H9 (cell line): ENCODE data around the gene RNASE3. TPM values are rescaled to one million over a fixed set of nuclear protein-coding genes. Genes with fewer than 3 reads are reported as not detected.

ENCODE experiments used
- DNase-seq: peaks from one replicate; pipeline ENCODE4 v3.0.0-alpha.2; 2017
- H2AFZ ChIP-seq: one replicate; pipeline ENCODE4 v1.6.1; 2013; ENCODE audit warnings: mild to moderate bottlenecking, low read length, control low read depth, moderate library complexity
- H2AK5ac ChIP-seq: 2 replicates; pipeline ENCODE4 v1.6.1; 2013; ENCODE audit warnings: low read length, control low read depth, mixed read lengths; ENCODE audit not compliant: insufficient read length
- H2BK120ac ChIP-seq: one replicate; pipeline ENCODE4 v1.6.1; 2013; ENCODE audit warnings: low read depth, mild to moderate bottlenecking, low read length, control low read depth, inconsistent platforms; ENCODE audit not compliant: poor library complexity, severe bottlenecking
- H2BK12ac ChIP-seq: 2 replicates; pipeline ENCODE4 v1.6.1; 2013; ENCODE audit warnings: low read length, control low read depth, mixed read lengths, low read depth; ENCODE audit not compliant: insufficient read length
- H2BK15ac ChIP-seq: 2 replicates; pipeline ENCODE4 v1.6.1; 2013; ENCODE audit warnings: low read depth, low read length, control low read depth
- H2BK20ac ChIP-seq: one replicate; pipeline ENCODE4 v1.6.1; 2013; ENCODE audit warnings: low read depth, mild to moderate bottlenecking, low read length, control low read depth, inconsistent platforms; ENCODE audit not compliant: poor library complexity, severe bottlenecking
- H2BK5ac ChIP-seq: 2 replicates; pipeline ENCODE4 v1.6.1; 2013; ENCODE audit warnings: low read length, control low read depth, mixed read lengths; ENCODE audit not compliant: insufficient read length
- H3K14ac ChIP-seq: 2 replicates; pipeline ENCODE4 v1.6.1; 2013; ENCODE audit warnings: low read length, control low read depth; ENCODE audit not compliant: insufficient read depth
- H3K18ac ChIP-seq: 2 replicates; pipeline ENCODE4 v1.6.1; 2013; ENCODE audit warnings: low read depth, mild to moderate bottlenecking, mixed read lengths, low read length, control low read depth; ENCODE audit not compliant: insufficient read length
- H3K23ac ChIP-seq: 2 replicates; pipeline ENCODE4 v1.6.1; 2013; ENCODE audit warnings: low read length, control low read depth, mixed read lengths, low read depth; ENCODE audit not compliant: insufficient read length
- H3K23me2 ChIP-seq: 2 replicates; pipeline ENCODE4 v1.6.1; 2013; ENCODE audit warnings: low read depth, mild to moderate bottlenecking, mixed read lengths, low read length, control low read depth; ENCODE audit not compliant: insufficient read length, poor library complexity, severe bottlenecking
- H3K27ac ChIP-seq: 2 replicates; pipeline ENCODE4 v1.5.1; 2013; ENCODE audit warnings: low read length, control low read depth, mixed read lengths, low read depth; ENCODE audit not compliant: insufficient read length
- H3K27me3 ChIP-seq: 2 replicates; pipeline ENCODE4 v1.6.1; 2013; ENCODE audit warnings: low read length, control low read depth, inconsistent platforms; ENCODE audit not compliant: insufficient read depth
- H3K4ac ChIP-seq: 2 replicates; pipeline ENCODE4 v1.6.1; 2013; ENCODE audit warnings: low read depth, mild to moderate bottlenecking, control low read depth, inconsistent platforms, low read length, moderate library complexity
- H3K4me1 ChIP-seq: 2 replicates; pipeline ENCODE4 v1.6.1; 2013; ENCODE audit warnings: low read length, control low read depth, inconsistent platforms; ENCODE audit not compliant: insufficient read depth
- H3K4me2 ChIP-seq: 2 replicates; pipeline ENCODE4 v1.6.1; 2013; ENCODE audit warnings: low read length, control low read depth, mixed read lengths; ENCODE audit not compliant: insufficient read length, insufficient read depth
- H3K56ac ChIP-seq: 2 replicates; pipeline ENCODE4 v1.6.1; 2013; ENCODE audit warnings: low read depth, mild to moderate bottlenecking, mixed read lengths, low read length, control low read depth; ENCODE audit not compliant: insufficient read length
- H3K79me1 ChIP-seq: 2 replicates; pipeline ENCODE4 v1.6.1; 2013; ENCODE audit warnings: low read depth, mild to moderate bottlenecking, moderate library complexity, low read length, control low read depth, inconsistent platforms; ENCODE audit not compliant: insufficient read depth, poor library complexity, severe bottlenecking
- H3K79me2 ChIP-seq: 2 replicates; pipeline ENCODE4 v1.6.1; 2013; ENCODE audit warnings: low read length, control low read depth, inconsistent platforms; ENCODE audit not compliant: insufficient read depth
- H3K9ac ChIP-seq: 2 replicates; pipeline ENCODE4 v1.6.1; 2013; ENCODE audit warnings: low read length, control low read depth, mixed read lengths; ENCODE audit not compliant: insufficient read length; ENCODE audit errors: extremely low read depth
- H3K9me3 ChIP-seq: one replicate; pipeline ENCODE4 v1.6.1; 2013; ENCODE audit warnings: low read depth, low read length, inconsistent platforms; ENCODE audit not compliant: control insufficient read depth
- H3T11ph ChIP-seq: one replicate; pipeline ENCODE4 v1.6.1; 2013; ENCODE audit warnings: mild to moderate bottlenecking, low read length, control low read depth, inconsistent platforms
- H4K20me1 ChIP-seq: one replicate; pipeline ENCODE4 v1.6.1; 2013; ENCODE audit not compliant: control insufficient read depth, insufficient read length, insufficient read depth
- H4K5ac ChIP-seq: 2 replicates; pipeline ENCODE4 v1.6.1; 2013; ENCODE audit warnings: low read depth, mild to moderate bottlenecking, mixed read lengths, low read length, control low read depth; ENCODE audit not compliant: insufficient read length
- H4K8ac ChIP-seq: replicated peaks from 2 replicates; pipeline ENCODE4 v1.6.1; 2013; ENCODE audit warnings: low read length, control low read depth, mixed read lengths, low read depth; ENCODE audit not compliant: insufficient read length
- H4K91ac ChIP-seq: 2 replicates; pipeline ENCODE4 v1.6.1; 2013; ENCODE audit warnings: low read depth, mild to moderate bottlenecking, moderate library complexity, mixed read lengths, low read length, control low read depth; ENCODE audit not compliant: insufficient read length
- H3K27ac Mint-ChIP-seq, 3 experiments: 2 replicates in 2 of 3; 3 replicates in 1 of 3; pipeline ENCODE4 v1.8.0; 2020 to 2021; ENCODE audit warnings: mixed read lengths in 3 of 3, mild to moderate bottlenecking in 1 of 3, moderate library complexity in 1 of 3
- H3K27me3 Mint-ChIP-seq: 2 replicates; pipeline ENCODE4 v1.8.0; 2021; ENCODE audit warnings: low read depth, mild to moderate bottlenecking, moderate library complexity, mixed read lengths
- H3K36me3 Mint-ChIP-seq, 3 experiments: 2 replicates in 2 of 3; 3 replicates in 1 of 3; pipeline ENCODE4 v1.8.0; 2020 to 2021; ENCODE audit warnings: low read depth in 3 of 3, mixed read lengths in 3 of 3; ENCODE audit not compliant: insufficient read depth in 1 of 3
- H3K4me1 Mint-ChIP-seq, 2 experiments: 2 replicates each; pipeline ENCODE4 v1.8.0; 2020; ENCODE audit warnings: mixed read lengths in 2 of 2
- H3K4me3 Mint-ChIP-seq, 2 experiments: 2 replicates in 1 of 2; 3 replicates in 1 of 2; pipeline ENCODE4 v1.8.0; 2020 to 2021; ENCODE audit warnings: mild to moderate bottlenecking in 2 of 2, mixed read lengths in 2 of 2, moderate library complexity in 1 of 2
- H3K9me3 Mint-ChIP-seq, 2 experiments: 2 replicates in 1 of 2; 3 replicates in 1 of 2; pipeline ENCODE4 v1.8.0; 2020; ENCODE audit warnings: mild to moderate bottlenecking in 2 of 2, mixed read lengths in 2 of 2, moderate library complexity in 1 of 2
- CTCF ChIP-seq: fragments of 200-600 bp; sonication (generic); conservative IDR thresholded peaks from 3 replicates; pipeline ENCODE4 v1.8.0; 2021; ENCODE audit warnings: antibody characterized with exemption, mild to moderate bottlenecking
- whole genome bisulfite sequencing: extraction: QIAGEN DNeasy Blood & Tissue Kit; methylation state at CpG from one replicate; pipeline ENCODE4 v1.1.7; 2013; ENCODE audit warnings: missing lambda C conversion rate, low lambda C conversion rate, mixed read lengths; ENCODE audit not compliant: insufficient read length; ENCODE audit errors: extremely low coverage; 5-methylcytosine and 5-hydroxymethylcytosine counted together
- total RNA-seq: library from RNA; stranded (reverse); gene quantifications from 2 replicates; pipeline ENCODE4 v1.2.1, GENCODE V29; 2021

The RNASE3 gene
- total RNA-seq, 1 experiment from 2014 or later: not detected

GRCh38 chr14:20866963-20867362 is 24.2 kb upstream of the RNASE3 start:
- H3K18ac ChIP-seq: no peak overlapping the region
- H3T11ph ChIP-seq: no peak overlapping the region
- H2BK5ac ChIP-seq: no peak overlapping the region
- Mint-ChIP-seq H3K4me3 (no peak overlapping the region), H3K9me3 (no peaks in the 10 kb centered on the region; a peak in 1 of 5 replicates), H3K36me3 (no peaks in the 10 kb centered on the region), H3K4me1 (no peaks in the 10 kb centered on the region), H3K27me3 (peaks cover 21% of the 10 kb centered on the region), H3K27ac (no peak overlapping the region)
- H2BK20ac ChIP-seq: no peak overlapping the region
- no peak overlapping the region for H4K91ac ChIP-seq
- no peak overlapping the region for H2BK120ac ChIP-seq
- H3K14ac ChIP-seq: no peak overlapping the region
- H3K27ac ChIP-seq: no peak overlapping the region
- H3K23me2 ChIP-seq: no peaks in the 10 kb centered on the region
- no peak overlapping the region for H4K5ac ChIP-seq
- peak; percentile 77 for TF ChIP-seq CTCF
- DNase-seq: peak; percentile 41
- H3K27me3 ChIP-seq: no peaks in the 10 kb centered on the region
- H3K56ac ChIP-seq: no peak overlapping the region
- H3K79me1 ChIP-seq: no peaks in the 10 kb centered on the region
- H3K9me3 ChIP-seq: no peaks in the 10 kb centered on the region
- no CpG with 5 or more reads among the region's 2 CpGs for WGBS
- H2AFZ ChIP-seq: no peak overlapping the region
- H2AK5ac ChIP-seq: no peak overlapping the region
- no peak overlapping the region for H3K4ac ChIP-seq
- no peaks in the 10 kb centered on the region for H3K79me2 ChIP-seq
- H2BK12ac ChIP-seq: no peak overlapping the region
- no peaks in the 10 kb centered on the region for H3K4me1 ChIP-seq
- no peak overlapping the region for H3K4me2 ChIP-seq
- no peak overlapping the region for H2BK15ac ChIP-seq
- no peak overlapping the region for H4K8ac ChIP-seq
- no peak overlapping the region for H3K23ac ChIP-seq
- no peak overlapping the region for H3K9ac ChIP-seq
- no peaks in the 10 kb centered on the region for H4K20me1 ChIP-seq
